Measurements from ENCODE around the gene RECK. TPM values are rescaled to one million over a fixed set of nuclear protein-coding genes. Genes with fewer than 3 reads are reported as not detected.
"Not testable (repeated sequence)": the region's sequence is repeated elsewhere in the genome, so short reads cannot be mapped to it uniquely, and the experiment has no call there.

RECK gene
- total RNA-seq, 1 experiment from 2014 or later = 7.8 TPM

- DNase-seq (ENCODE audit: low read depth) = no peak
- in situ Hi-C loops (cut with HindIII; ENCODE audit: low pct_unique_long_range_greater_than_20kb, low sequenced_read_pairs) = no loop called here
Observed at GRCh38 chr9:36049408-36049807, 12.7 kb downstream of the RECK start.

- no peak for DNase-seq (ENCODE audit: low read depth)
- in situ Hi-C loops (cut with HindIII; ENCODE audit: low pct_unique_long_range_greater_than_20kb, low sequenced_read_pairs) = no loop called here
Observed at GRCh38 chr9:36050476-36050875, 13.8 kb downstream of the RECK start.

GRCh38 chr9:36051317-36051716 is 14.6 kb downstream of the RECK start:
- no peak for DNase-seq (ENCODE audit: low read depth)
- in situ Hi-C loops (cut with HindIII; ENCODE audit: low pct_unique_long_range_greater_than_20kb, low sequenced_read_pairs) = no loop called here

GRCh38 chr9:36053971-36054370 is 17.3 kb downstream of the RECK start:
- in situ Hi-C loops (cut with HindIII; ENCODE audit: low pct_unique_long_range_greater_than_20kb, low sequenced_read_pairs) = no loop called here
- DNase-seq (ENCODE audit: low read depth) = no peak

- DNase-seq (ENCODE audit: low read depth) = no peak
- in situ Hi-C loops (cut with HindIII; ENCODE audit: low pct_unique_long_range_greater_than_20kb, low sequenced_read_pairs) = no loop called here
Observed at GRCh38 chr9:36056896-36057295, 20.2 kb downstream of the RECK start.

- DNase-seq (ENCODE audit: low read depth) = no peak
- in situ Hi-C loops (cut with HindIII; ENCODE audit: low pct_unique_long_range_greater_than_20kb, low sequenced_read_pairs) = no loop called here
Observed at GRCh38 chr9:36063804-36064447, 27.2 kb downstream of the RECK start.

GRCh38 chr9:36064448-36065037 is 27.8 kb downstream of the RECK start:
- in situ Hi-C loops (cut with HindIII; ENCODE audit: low pct_unique_long_range_greater_than_20kb, low sequenced_read_pairs) = no loop called here
- DNase-seq (ENCODE audit: low read depth) = no peak

GRCh38 chr9:36074055-36074454 is 37.3 kb downstream of the RECK start:
- in situ Hi-C loops (cut with HindIII; ENCODE audit: low pct_unique_long_range_greater_than_20kb, low sequenced_read_pairs) = no loop called here
- no peak for DNase-seq (ENCODE audit: low read depth)

GRCh38 chr9:36074870-36075532 is 38.3 kb downstream of the RECK start:
- in situ Hi-C loops (cut with HindIII; ENCODE audit: low pct_unique_long_range_greater_than_20kb, low sequenced_read_pairs) = no loop called here
- peak; percentile 32 for DNase-seq (ENCODE audit: low read depth)

- in situ Hi-C loops (cut with HindIII; ENCODE audit: low pct_unique_long_range_greater_than_20kb, low sequenced_read_pairs) = no loop called here
- DNase-seq (ENCODE audit: low read depth) = no peak
Observed at GRCh38 chr9:36078051-36078450, 41.3 kb downstream of the RECK start.

- in situ Hi-C loops (cut with HindIII; ENCODE audit: low pct_unique_long_range_greater_than_20kb, low sequenced_read_pairs) = no loop called here
- no peak for DNase-seq (ENCODE audit: low read depth)
Observed at GRCh38 chr9:36080519-36080918, 43.8 kb downstream of the RECK start.

GRCh38 chr9:36082931-36083330 is 46.2 kb downstream of the RECK start:
- no peak for DNase-seq (ENCODE audit: low read depth)
- in situ Hi-C loops (cut with HindIII; ENCODE audit: low pct_unique_long_range_greater_than_20kb, low sequenced_read_pairs) = no loop called here

- no peak for DNase-seq (ENCODE audit: low read depth)
- in situ Hi-C loops (cut with HindIII; ENCODE audit: low pct_unique_long_range_greater_than_20kb, low sequenced_read_pairs) = no loop called here
Observed at GRCh38 chr9:36086442-36086841, 49.7 kb downstream of the RECK start.

- DNase-seq (ENCODE audit: low read depth); in situ Hi-C loops (cut with HindIII; ENCODE audit: low pct_unique_long_range_greater_than_20kb, low sequenced_read_pairs): not testable (repeated sequence)
Observed at GRCh38 chr9:36087054-36087453, 50.3 kb downstream of the RECK start.

GRCh38 chr9:36088020-36088419 is 51.3 kb downstream of the RECK start:
- in situ Hi-C loops (cut with HindIII; ENCODE audit: low pct_unique_long_range_greater_than_20kb, low sequenced_read_pairs) = no loop called here

GRCh38 chr9:36091026-36091953 is 54.6 kb downstream of the RECK start:
- DNase-seq (ENCODE audit: low read depth) = peak; percentile 91
- in situ Hi-C loops (cut with HindIII; ENCODE audit: low pct_unique_long_range_greater_than_20kb, low sequenced_read_pairs) = no loop called here

More at GRCh38 chr9:36088020-36088419, 51.3 kb downstream of the RECK start:
- DNase-seq (ENCODE audit: low read depth) = no peak

GRCh38 chr9:36092014-36092413 is 55.3 kb downstream of the RECK start:
- in situ Hi-C loops (cut with HindIII; ENCODE audit: low pct_unique_long_range_greater_than_20kb, low sequenced_read_pairs) = no loop called here
- DNase-seq (ENCODE audit: low read depth) = no peak

GRCh38 chr9:36092509-36093215 is 55.9 kb downstream of the RECK start:
- no peak for DNase-seq (ENCODE audit: low read depth)
- in situ Hi-C loops (cut with HindIII; ENCODE audit: low pct_unique_long_range_greater_than_20kb, low sequenced_read_pairs) = no loop called here
